ENCODE measurements around the gene MARCHF10.

DNA sequence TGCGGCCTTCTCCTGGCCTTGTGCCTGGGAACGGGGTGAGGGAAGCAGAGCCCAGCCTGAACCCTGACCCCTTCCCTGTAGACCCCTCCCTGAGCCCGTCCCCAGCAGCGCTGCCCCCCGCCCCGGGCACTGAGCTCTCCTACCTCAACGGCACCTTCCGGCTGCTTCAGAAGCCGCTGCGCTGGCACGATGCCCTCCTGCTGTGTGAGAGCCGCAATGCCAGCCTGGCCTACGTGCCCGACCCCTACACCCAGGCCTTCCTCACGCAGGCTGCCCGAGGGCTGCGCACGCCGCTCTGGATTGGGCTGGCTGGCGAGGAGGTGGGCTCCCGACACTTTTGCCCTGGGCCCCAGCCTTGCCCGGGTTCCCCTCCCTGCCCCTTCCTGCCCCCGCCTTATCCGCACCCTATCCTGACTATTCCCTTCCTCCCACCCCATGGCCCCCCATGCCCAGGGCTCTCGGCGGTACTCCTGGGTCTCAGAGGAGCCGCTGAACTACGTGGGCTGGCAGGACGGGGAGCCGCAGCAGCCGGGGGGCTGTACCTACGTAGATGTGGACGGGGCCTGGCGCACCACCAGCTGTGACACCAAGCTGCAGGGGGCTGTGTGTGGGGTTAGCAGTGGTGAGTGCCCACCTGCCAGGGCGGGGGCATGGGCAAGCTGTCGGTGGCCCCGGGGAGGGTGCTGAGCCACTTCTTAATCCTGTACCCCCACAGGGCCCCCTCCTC, 118.5 kb downstream of the MARCHF10 start:
- TF ChIP-seq, protein P1, sequence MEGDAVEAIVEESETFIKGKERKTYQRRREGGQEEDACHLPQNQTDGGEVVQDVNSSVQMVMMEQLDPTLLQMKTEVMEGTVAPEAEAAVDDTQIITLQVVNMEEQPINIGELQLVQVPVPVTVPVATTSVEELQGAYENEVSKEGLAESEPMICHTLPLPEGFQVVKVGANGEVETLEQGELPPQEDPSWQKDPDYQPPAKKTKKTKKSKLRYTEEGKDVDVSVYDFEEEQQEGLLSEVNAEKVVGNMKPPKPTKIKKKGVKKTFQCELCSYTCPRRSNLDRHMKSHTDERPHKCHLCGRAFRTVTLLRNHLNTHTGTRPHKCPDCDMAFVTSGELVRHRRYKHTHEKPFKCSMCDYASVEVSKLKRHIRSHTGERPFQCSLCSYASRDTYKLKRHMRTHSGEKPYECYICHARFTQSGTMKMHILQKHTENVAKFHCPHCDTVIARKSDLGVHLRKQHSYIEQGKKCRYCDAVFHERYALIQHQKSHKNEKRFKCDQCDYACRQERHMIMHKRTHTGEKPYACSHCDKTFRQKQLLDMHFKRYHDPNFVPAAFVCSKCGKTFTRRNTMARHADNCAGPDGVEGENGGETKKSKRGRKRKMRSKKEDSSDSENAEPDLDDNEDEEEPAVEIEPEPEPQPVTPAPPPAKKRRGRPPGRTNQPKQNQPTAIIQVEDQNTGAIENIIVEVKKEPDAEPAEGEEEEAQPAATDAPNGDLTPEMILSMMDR (IDR thresholded peaks at IDR 0.05; ENCODE audit: low read depth, low read length), result no peak
- no peak for TF ChIP-seq EZH2phosphoT487 (IDR thresholded peaks at IDR 0.05; ENCODE audit: low read depth)

Data from OCI-LY3 (cell line).